ENCODE measurements around the gene IGSF21.
A peak's percentile ranks its signal among the peaks of the same experiment; 100 is the strongest.

Gene IGSF21

DNA sequence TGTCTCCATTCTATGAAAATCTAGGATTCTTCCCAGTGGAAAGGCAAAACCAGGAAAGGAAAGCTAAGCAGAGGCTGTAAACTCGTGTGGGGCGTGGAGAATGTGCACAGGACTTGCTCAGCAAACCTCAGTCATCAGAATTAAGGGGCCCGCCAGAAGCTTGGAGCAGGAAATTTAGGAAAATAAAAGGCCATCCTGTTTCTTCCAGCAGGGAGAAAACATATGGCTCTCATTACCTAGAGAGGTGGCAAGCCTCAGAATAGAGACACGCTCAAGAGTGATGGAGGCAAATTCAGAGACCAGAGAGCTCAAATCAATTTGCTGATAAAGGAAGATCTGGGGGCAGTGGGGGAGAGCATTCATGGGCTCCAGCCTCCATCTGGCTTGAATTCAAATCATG, 221.2 kb downstream of the IGSF21 start:
- no peak overlapping the region for H3K4me3 ChIP-seq (ENCODE audit: low read depth, low read length)
- TF ChIP-seq, protein P1, sequence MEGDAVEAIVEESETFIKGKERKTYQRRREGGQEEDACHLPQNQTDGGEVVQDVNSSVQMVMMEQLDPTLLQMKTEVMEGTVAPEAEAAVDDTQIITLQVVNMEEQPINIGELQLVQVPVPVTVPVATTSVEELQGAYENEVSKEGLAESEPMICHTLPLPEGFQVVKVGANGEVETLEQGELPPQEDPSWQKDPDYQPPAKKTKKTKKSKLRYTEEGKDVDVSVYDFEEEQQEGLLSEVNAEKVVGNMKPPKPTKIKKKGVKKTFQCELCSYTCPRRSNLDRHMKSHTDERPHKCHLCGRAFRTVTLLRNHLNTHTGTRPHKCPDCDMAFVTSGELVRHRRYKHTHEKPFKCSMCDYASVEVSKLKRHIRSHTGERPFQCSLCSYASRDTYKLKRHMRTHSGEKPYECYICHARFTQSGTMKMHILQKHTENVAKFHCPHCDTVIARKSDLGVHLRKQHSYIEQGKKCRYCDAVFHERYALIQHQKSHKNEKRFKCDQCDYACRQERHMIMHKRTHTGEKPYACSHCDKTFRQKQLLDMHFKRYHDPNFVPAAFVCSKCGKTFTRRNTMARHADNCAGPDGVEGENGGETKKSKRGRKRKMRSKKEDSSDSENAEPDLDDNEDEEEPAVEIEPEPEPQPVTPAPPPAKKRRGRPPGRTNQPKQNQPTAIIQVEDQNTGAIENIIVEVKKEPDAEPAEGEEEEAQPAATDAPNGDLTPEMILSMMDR (IDR thresholded peaks at IDR 0.05; ENCODE audit: insufficient read depth, low read depth, low read length, missing control alignments): no peak
- DNase-seq (ENCODE audit: low read depth): no peak

DNA sequence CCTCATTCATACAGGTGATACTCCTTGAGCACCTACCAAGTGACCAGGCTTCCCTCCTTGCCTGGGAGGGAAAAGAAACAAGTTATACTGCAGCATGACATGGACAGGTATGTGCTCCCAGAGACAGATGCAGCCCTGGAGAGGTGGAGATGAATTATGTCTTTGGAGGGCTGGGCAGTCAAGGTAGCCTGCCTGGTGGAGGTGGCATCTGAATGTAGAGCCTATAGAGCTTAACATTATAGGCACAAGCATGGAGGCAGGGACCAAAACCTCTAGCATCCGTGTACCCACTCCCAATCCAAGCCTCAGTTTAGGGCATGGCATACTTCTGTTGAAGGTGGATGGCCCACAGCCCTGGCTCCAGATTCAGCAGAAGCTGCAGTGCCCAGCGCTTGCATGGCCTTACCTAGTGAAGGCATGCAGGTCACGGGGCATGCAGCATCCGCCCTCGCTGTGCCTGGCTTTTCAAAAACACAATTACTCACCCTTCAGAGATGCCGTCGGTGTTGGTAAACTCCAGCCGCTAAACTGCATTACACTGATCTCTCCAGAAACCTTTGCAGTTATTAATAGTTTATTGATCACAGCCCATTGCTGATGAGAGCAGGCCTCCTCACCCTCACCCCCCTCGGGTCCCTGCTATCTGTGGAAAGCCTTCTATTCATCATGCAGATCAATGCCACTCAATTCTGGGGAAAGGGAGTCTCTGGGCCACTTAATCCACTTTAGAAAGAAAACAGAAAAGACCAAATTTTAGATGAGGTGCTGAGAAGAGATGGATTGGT, 222.1 kb downstream of the IGSF21 start:
- H3K4me3 ChIP-seq (ENCODE audit: low read depth, low read length): no peak overlapping the region
- no peak for DNase-seq (ENCODE audit: low read depth)
- TF ChIP-seq, protein P1 (IDR thresholded peaks at IDR 0.05; ENCODE audit: insufficient read depth, low read depth, low read length, missing control alignments): no peak

DNA sequence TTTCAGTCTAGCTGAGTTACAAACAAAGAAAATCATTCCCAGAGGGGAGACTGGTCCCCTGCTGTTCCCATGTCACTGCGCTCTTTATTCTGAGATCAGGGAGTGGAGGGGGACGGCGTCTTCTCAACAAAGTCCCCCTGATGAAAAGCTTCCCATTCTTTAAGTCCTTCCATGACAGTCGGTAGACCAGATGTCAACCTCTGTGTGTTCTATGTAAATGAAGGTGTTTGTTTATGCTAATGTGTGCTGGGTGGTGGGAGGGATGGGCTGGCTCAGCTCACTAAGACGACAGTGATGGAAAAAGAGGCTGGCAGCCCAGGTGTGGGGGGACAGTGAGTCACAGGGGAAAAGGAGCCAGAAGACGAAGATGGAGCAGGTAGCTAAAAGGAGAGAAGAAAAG, 225.0 kb downstream of the IGSF21 start:
- no peak overlapping the region for H3K4me3 ChIP-seq (ENCODE audit: low read depth, low read length)
- TF ChIP-seq, protein P1 (IDR thresholded peaks at IDR 0.05; ENCODE audit: insufficient read depth, low read depth, low read length, missing control alignments): no peak
- no peak for DNase-seq (ENCODE audit: low read depth)

DNA sequence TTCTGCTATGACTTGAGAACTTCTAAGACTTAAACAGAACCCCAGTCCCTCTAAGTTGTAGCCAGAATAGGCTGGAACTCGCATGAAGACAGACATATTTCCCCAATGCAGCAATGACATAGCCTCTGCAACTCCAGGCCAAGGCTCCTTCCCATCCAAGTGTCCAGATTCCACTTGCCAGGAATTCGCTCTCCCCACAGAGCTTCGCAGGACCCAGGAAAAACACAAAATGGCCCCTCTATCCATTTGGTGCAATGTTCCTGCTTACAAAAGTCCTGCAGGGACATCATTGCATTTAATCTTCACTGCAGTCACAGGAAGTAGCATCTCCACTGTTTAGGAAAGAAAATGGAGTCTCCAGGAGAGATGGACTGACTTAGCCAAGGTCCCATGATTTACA, 225.6 kb downstream of the IGSF21 start:
- TF ChIP-seq, protein P1 (IDR thresholded peaks at IDR 0.05; ENCODE audit: insufficient read depth, low read depth, low read length, missing control alignments): no peak
- no peak for DNase-seq (ENCODE audit: low read depth)
- H3K4me3 ChIP-seq (ENCODE audit: low read depth, low read length): no peak overlapping the region

DNA sequence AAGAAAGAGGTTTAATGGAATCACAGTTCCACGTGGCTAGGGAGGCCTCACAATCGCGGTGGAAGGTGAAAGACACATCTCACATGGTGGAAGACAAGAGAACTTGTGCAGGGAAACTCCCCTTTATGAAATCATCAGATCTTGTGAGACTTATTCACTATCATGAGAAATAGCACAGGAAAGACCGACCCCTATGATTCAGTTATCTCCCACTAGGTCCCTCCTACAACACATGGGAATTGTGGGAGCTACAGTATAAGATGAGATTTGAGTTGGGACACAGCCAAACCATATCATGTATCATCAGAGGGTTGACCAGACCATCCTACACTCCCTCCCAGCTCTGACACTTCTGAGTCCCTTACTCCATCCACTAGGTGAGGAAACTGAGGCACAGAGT, 229.2 kb downstream of the IGSF21 start:
- no peak overlapping the region for H3K4me3 ChIP-seq (ENCODE audit: low read depth, low read length)
- DNase-seq (ENCODE audit: low read depth): no peak
- TF ChIP-seq, protein P1 (IDR thresholded peaks at IDR 0.05; ENCODE audit: insufficient read depth, low read depth, low read length, missing control alignments): no peak

- no peak for DNase-seq (ENCODE audit: low read depth)
- no peak overlapping the region for H3K4me3 ChIP-seq (ENCODE audit: low read depth, low read length)
- TF ChIP-seq, protein P1 (IDR thresholded peaks at IDR 0.05; ENCODE audit: insufficient read depth, low read depth, low read length, missing control alignments): no peak
These were observed 230.2 kb downstream of the IGSF21 start for GRCh38 chr1:18337757-18338156.

- DNase-seq (ENCODE audit: low read depth): peak; percentile 65
- TF ChIP-seq, protein P1 (IDR thresholded peaks at IDR 0.05; ENCODE audit: insufficient read depth, low read depth, low read length, missing control alignments): no peak
- no peak overlapping the region for H3K4me3 ChIP-seq (ENCODE audit: low read depth, low read length)
These were observed 231.6 kb downstream of the IGSF21 start for GRCh38 chr1:18339161-18339560.

All from GM12865 (cell line).